Activated T-helper 2 cell treated with anti-CD3 and anti-CD28 coated beads, Interferon-gamma antibody, Interleukin-2, Interleukin-4, amounts not matched to agents 10 μg/mL and 5 μg/mL and 100 μg/mL, durations not matched to agents 14 hours and 24 hours and 36 hours (primary cell): ENCODE measurements around the gene SIL1. TPM values are rescaled to one million over a fixed set of nuclear protein-coding genes. Genes with fewer than 3 reads are reported as not detected.
"Not testable (repeated sequence)": the region's sequence is repeated elsewhere in the genome, so short reads cannot be mapped to it uniquely, and the experiment has no call there.

Experiments
- DNase-seq: peaks from one replicate; pipeline ENCODE4 v3.0.0; 2021; ENCODE audit warnings: low spot score
- H3K27ac Mint-ChIP-seq: one replicate; pipeline ENCODE4 v1.8.0; 2021; ENCODE audit warnings: mixed read lengths
- H3K27me3 Mint-ChIP-seq: one replicate; pipeline ENCODE4 v1.8.0; 2021; ENCODE audit warnings: low read depth, mixed read lengths
- H3K36me3 Mint-ChIP-seq: one replicate; pipeline ENCODE4 v1.8.0; 2021; ENCODE audit warnings: low read depth, mixed read lengths
- H3K4me1 Mint-ChIP-seq: one replicate; pipeline ENCODE4 v1.8.0; 2021; ENCODE audit warnings: low read depth, mixed read lengths
- H3K4me3 Mint-ChIP-seq: one replicate; pipeline ENCODE4 v1.8.0; 2021; ENCODE audit warnings: low read depth, mild to moderate bottlenecking, moderate library complexity, mixed read lengths
- H3K9me3 Mint-ChIP-seq: one replicate; pipeline ENCODE4 v1.8.0; 2021; ENCODE audit warnings: mixed read lengths
- intact Hi-C: fragments of 100-400 bp; cut with micrococcal nuclease; formaldehyde crosslinking; loops from one replicate; pipeline ENCODE4 v1.15.1; 2023
- total RNA-seq: library from RNA; stranded (reverse); gene quantifications from 2 replicates; pipeline ENCODE4 v1.2.3, GENCODE V29; 2022

SIL1 gene
- total RNA-seq, 1 donor from 2014 or later, result 31.1 TPM

DNA sequence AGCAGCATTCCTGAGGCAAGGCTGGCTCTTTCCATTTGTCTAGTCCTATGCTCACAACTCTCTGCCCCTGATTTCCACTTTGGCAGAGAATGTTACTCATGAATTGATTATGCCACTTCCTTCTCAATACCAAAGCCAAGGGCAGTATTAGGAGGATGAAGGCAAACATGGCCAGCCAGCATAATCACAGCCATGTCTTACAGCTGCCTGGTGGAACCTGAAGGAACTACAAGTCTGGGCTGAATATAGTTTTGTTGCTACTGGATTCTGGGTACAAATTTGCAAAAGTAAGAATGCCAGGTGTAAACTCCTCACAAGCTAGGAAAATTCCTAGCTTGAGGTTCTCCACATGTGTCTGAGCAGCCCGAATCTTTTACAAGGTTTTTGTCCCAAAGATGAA is 4.2 kb downstream of the SIL1 start:
- intact Hi-C loops, result loop anchor here (5.0 kb wide), 1 partner anchor 47 kb away; no protein-coding TSS in a partner anchor
- Mint-ChIP-seq H3K27ac (no peak overlapping the region), H3K36me3 (peaks cover 43% of the 10 kb centered on the region), H3K4me1 (peaks cover 33% of the 10 kb centered on the region), H3K9me3 (no peaks in the 10 kb centered on the region), H3K27me3 (no peaks in the 10 kb centered on the region), H3K4me3 (no peak overlapping the region)
- no peak for DNase-seq

DNA sequence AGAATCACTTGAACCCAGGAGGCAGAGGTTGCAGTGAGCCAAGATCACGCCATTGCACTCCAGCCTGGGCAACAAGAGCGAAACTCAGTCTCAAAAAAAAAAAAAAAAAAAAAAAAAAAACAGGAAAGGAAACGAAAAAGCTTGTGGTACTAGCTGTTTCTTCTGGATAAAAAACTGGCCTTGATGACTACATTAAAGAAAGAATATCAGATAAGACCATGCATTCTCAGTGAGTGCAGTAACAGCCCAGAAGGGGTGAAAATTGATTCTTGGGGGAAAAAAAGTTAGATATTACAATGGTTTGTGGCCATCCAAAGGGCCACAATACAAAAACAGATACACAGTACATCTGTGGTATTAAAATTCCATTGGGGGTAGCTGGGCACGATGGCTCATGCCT is 5.3 kb downstream of the SIL1 start:
- DNase-seq, H3K9me3 Mint-ChIP-seq, H3K27me3 Mint-ChIP-seq, H3K27ac Mint-ChIP-seq, H3K4me3 Mint-ChIP-seq: not testable (repeated sequence)
- intact Hi-C loops, result loop anchor here (5.0 kb wide), 1 partner anchor 46 kb away; no protein-coding TSS in a partner anchor
- peaks cover 30% of the 10 kb centered on the region for H3K4me1 Mint-ChIP-seq
- peaks cover 46% of the 10 kb centered on the region for H3K36me3 Mint-ChIP-seq

DNA sequence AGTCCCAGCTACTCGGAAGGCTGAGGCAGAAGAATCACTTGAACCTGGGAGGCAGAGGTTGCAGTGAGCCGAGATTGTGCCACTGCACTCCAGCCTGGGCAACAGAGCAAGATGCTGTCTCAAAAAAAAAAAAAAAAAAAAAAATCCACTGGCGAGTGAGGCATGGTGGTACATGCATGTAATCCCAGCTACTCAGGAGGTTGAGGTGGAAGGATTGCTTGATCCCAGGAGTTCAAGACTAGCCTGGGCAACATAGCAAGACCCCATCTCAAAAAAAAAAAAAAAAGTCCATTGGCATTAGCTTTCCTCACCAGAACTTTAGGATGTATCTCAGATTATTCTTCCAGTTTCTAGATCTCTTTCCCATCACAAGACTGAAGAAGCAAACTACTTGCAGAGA is 6.2 kb downstream of the SIL1 start:
- peaks cover 49% of the 10 kb centered on the region for H3K36me3 Mint-ChIP-seq
- not testable (repeated sequence) for H3K27ac Mint-ChIP-seq, H3K27me3 Mint-ChIP-seq, DNase-seq, H3K4me3 Mint-ChIP-seq, H3K9me3 Mint-ChIP-seq
- H3K4me1 Mint-ChIP-seq, result peaks cover 27% of the 10 kb centered on the region
- intact Hi-C loops, result loop anchor here (5.0 kb wide), 1 partner anchor 45 kb away; no protein-coding TSS in a partner anchor

DNA sequence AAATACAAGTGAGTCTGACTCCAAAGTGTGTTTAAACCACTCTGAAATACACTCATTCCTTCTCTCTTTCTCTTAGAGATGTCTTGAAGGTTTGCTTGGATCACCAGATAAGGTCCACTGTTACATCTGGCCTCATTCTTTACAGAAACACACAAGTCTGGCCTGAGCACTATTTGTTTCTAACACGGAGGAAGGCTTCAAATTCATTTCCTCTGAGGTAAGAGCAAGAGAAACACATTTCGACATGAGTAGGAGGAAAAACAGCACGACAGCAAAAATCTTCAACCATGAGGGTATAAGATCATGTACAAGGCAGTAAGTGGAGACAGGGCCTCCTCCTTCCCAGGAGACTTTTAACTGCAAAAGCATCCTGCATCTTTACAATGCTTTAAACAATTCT is 8.0 kb downstream of the SIL1 start:
- Mint-ChIP-seq H3K36me3 (peaks cover 46% of the 10 kb centered on the region), H3K27ac (no peak overlapping the region), H3K27me3 (no peaks in the 10 kb centered on the region), H3K9me3 (no peaks in the 10 kb centered on the region), H3K4me1 (peaks cover 27% of the 10 kb centered on the region), H3K4me3 (no peak overlapping the region)
- DNase-seq, result no peak
- intact Hi-C loops, result loop anchor here (5.0 kb wide), 1 partner anchor 43 kb away; no protein-coding TSS in a partner anchor

DNA sequence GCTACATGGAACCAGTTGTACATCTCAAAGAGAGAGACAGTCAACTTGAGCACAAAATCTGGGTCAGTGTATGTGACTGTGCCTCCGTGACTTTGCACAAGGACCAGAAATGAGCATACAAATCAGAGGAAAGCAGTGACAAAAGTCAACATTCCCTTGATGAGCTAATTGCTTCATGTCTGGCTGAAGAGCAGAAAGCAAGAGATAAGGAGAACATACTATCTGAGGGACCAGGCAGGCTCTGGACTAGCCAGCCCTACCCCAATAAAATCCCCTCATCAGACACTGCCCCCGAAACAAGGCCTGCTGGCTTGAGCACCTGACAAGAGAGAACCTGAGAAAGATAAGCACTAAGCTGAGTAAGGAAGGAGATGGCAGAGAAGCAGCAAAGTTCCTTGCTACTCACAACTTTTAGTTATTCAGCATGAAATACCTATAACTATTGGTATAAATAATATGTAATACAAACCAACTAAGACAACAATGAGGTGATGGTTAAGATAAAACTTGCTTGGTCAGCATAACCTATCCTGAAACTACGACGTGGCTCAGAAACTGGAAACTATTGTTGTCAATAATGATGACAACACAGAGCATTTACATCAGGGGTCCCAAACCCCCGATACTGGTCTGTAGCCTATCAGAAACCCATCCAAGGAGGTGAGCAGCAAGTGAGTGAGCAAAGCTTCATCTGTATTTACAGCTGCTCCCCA is 9.5 kb downstream of the SIL1 start:
- Mint-ChIP-seq H3K36me3 (peaks cover 35% of the 10 kb centered on the region), H3K9me3 (no peaks in the 10 kb centered on the region), H3K4me1 (peaks cover 27% of the 10 kb centered on the region), H3K4me3 (no peak overlapping the region), H3K27ac (no peak overlapping the region), H3K27me3 (no peaks in the 10 kb centered on the region)
- DNase-seq, result no peak
- intact Hi-C loops, result no loop called here

DNA sequence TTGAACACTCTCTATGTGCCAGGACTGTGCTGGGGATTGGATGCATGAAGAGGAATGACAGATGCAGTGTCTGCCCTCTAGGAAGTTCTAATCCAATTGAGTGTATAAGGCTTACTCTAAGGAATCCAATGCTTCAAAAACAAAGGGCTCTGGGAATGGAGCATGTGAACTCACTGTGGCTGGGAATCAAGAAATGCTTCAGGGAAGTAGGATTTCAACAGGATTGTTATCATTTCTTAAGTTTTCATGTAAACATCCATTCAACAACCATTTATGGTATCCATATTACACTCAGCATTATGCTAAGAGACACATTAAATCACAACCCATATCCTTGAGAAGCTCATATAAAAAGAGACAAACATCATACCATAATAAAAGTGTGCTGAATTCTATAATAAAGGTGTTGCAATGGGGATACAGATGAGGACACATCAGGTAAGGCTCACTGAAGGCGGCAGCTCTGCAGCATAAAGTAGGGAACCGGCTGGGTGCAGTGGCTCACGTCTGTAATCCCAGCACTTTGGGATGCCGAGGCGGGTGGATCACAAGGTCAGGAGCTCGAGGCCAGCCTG is 11.3 kb downstream of the SIL1 start:
- Mint-ChIP-seq H3K4me1 (peaks cover 16% of the 10 kb centered on the region), H3K27ac (no peak overlapping the region), H3K4me3 (no peak overlapping the region), H3K36me3 (peaks cover 21% of the 10 kb centered on the region), H3K9me3 (no peaks in the 10 kb centered on the region), H3K27me3 (no peaks in the 10 kb centered on the region)
- no peak for DNase-seq
- intact Hi-C loops, result no loop called here

DNA sequence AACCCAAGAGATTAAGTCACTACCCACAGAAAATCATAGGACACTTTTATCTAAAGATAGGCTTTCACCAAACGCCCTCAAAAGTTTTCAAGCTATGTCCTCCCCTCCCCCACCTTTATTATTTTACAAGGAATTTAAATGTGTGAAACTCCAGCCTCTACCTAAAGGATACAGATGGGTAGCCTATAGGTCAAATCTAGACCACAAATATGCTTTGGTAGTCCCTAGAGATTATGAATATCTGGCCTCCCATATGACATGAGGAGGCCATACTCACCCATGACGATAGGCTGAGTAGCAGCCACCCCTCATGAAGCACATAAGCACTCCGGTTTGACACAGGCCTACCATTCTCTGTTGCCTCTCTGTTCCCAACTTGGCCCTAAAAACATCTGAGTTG is 11.9 kb downstream of the SIL1 start:
- Mint-ChIP-seq H3K4me1 (peaks cover 16% of the 10 kb centered on the region), H3K4me3 (no peak overlapping the region), H3K36me3 (peaks cover 21% of the 10 kb centered on the region), H3K9me3 (no peaks in the 10 kb centered on the region), H3K27ac (no peak overlapping the region), H3K27me3 (no peaks in the 10 kb centered on the region)
- no peak for DNase-seq
- intact Hi-C loops, result no loop called here

DNA sequence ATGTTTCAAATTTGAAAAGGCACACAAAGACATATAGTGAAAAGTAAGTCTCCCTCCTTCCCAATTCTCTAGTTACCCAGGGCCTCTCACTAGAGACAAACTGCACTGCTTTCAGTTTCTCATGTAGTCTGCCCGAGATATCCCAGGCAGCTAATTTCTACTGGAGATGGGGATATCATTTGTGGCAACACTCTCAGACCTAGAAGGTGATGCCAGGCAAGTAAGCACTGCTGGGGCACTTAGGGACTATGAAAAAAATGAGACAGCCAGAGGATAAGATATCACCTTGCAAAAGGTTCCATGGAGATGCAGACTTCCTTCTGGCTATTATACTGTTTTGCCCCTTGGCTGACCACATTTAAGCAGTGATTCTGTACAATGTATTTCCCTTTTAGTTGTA is 12.6 kb downstream of the SIL1 start:
- H3K27ac Mint-ChIP-seq, result no peak overlapping the region
- peaks cover 14% of the 10 kb centered on the region for H3K4me1 Mint-ChIP-seq
- H3K4me3 Mint-ChIP-seq, result no peak overlapping the region
- no peaks in the 10 kb centered on the region for H3K9me3 Mint-ChIP-seq
- intact Hi-C loops, result no loop called here
- no peaks in the 10 kb centered on the region for H3K27me3 Mint-ChIP-seq
- DNase-seq, result no peak
- H3K36me3 Mint-ChIP-seq, result peaks cover 19% of the 10 kb centered on the region

DNA sequence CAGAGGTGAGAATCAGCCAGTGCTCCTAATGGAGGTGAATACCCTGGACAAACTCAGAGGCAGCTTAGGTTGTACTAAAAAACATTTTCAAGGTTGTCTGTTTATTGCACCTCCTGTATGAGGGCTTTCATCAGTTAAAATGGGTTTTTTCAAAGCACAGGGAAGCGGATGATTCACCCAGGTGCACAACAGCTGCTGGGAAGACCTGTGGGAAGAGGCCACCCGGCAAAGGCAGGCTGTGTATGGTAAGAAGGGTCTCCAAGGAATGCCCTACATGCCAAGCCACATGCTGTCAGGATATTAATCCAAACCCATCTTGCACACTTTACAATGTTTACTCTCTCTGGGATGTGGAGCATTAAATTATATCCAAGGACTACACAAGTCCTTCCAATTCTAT is 14.7 kb downstream of the SIL1 start:
- Mint-ChIP-seq H3K27me3 (no peaks in the 10 kb centered on the region), H3K9me3 (no peaks in the 10 kb centered on the region), H3K4me1 (peaks cover 12% of the 10 kb centered on the region), H3K4me3 (no peak overlapping the region), H3K27ac (no peak overlapping the region), H3K36me3 (peaks cover 13% of the 10 kb centered on the region)
- no peak for DNase-seq
- intact Hi-C loops, result no loop called here

DNA sequence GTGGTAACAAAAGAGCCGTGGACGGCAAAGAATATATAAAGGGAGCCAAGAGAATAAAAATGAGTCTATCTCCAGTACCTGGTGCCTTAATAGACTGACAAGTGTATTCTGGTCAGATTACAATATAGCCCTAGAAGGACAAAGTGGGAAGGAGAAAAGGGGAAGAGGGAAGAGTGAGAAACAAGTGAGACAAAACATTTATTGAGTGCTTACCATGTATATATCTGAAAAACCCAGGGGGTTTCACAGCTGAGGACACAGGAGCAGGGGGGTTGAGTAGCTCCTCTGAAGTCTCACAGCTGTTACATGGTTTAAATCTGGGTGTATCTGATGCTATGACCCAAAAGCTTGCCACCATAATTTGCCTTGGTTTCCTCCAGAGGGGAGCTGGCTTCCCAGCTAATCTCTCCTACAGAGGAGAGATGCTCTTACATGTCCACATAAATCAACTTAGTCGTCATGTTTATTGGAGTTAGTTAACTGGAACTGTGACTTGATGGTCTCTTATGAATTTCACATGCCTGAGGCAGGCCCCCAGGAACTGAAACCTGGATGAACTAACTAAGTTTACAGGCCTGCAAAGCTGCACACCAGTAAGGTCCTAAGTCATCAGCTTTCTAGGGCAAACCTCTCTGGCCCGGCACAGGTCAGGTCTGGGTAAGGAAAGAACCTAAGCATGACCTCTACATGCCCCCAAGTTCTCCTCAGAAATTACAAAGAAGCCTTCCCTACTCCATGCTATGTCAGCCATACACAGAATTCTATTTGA is 15.5 kb downstream of the SIL1 start:
- no peaks in the 10 kb centered on the region for H3K9me3 Mint-ChIP-seq
- no peak overlapping the region for H3K4me3 Mint-ChIP-seq
- no peak for DNase-seq
- H3K4me1 Mint-ChIP-seq, result peaks cover 16% of the 10 kb centered on the region
- intact Hi-C loops, result no loop called here
- peaks cover 8% of the 10 kb centered on the region for H3K36me3 Mint-ChIP-seq
- no peaks in the 10 kb centered on the region for H3K27me3 Mint-ChIP-seq
- no peak overlapping the region for H3K27ac Mint-ChIP-seq

DNA sequence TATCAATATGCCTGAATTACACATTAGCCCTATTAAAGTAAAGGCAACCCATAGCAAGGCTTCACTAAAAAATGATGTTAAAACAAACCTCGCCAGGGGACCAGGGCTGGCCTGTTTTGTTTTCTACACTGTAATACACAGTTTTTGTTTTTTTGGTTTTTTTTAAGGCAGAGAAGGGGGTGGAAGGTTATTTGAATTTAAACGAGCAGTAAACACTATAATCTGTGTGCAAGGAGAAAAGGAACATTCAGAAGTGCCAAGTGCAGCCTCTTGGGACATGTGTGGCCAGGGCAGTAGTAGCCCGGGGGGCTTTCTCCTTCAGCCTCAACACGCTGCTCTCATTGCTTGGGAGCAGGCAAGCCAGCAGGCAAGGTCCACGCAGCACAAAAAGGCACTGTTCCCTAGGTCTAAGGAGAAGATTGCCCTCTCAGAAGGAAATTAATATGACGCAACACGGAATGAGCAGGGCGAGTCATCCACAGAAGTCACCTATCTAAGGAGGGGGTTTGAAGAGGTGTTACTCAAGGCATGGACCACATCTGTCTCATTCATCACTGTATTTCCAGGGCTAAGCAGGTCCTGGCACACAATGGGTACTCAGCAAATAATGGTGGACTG is 16.2 kb downstream of the SIL1 start:
- intact Hi-C loops, result no loop called here
- H3K27ac Mint-ChIP-seq, result no peak overlapping the region
- peaks cover 16% of the 10 kb centered on the region for H3K4me1 Mint-ChIP-seq

DNA sequence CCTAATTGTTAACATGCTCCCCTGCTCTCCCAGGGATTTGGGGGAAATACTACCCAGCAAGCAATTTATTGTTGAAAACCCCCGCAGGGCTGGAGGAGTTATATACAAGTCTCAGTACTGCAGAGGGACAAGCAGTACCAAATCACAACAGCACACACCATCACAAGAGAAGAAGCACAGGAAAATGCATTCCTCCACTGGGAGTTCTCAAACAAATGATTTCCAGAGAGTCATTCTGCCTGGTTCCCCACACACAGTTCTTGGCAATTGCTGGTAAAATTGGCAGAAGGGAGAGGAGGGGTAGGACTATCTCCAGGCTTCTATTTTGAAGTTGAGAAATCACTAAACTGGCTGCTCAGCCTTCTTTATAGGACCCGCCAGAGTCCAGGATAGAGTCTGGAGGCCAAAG is 16.8 kb downstream of the SIL1 start:
- no peak overlapping the region for H3K4me3 Mint-ChIP-seq
- DNase-seq, result no peak
- no peaks in the 10 kb centered on the region for H3K36me3 Mint-ChIP-seq

More for the DNA sequence above, 16.2 kb downstream of the SIL1 start:
- H3K36me3 Mint-ChIP-seq, result peaks cover 4% of the 10 kb centered on the region
- H3K27me3 Mint-ChIP-seq, result no peaks in the 10 kb centered on the region
- H3K4me3 Mint-ChIP-seq, result no peak overlapping the region
- no peaks in the 10 kb centered on the region for H3K9me3 Mint-ChIP-seq
- DNase-seq, result no peak

More for the DNA sequence above, 16.8 kb downstream of the SIL1 start:
- Mint-ChIP-seq H3K27ac (no peak overlapping the region), H3K4me1 (peaks cover 15% of the 10 kb centered on the region), H3K27me3 (no peaks in the 10 kb centered on the region), H3K9me3 (no peaks in the 10 kb centered on the region)
- intact Hi-C loops, result no loop called here
